Stimulated activated CD4-positive, alpha-beta T cell treated with anti-CD3 and anti-CD28 coated beads, Interleukin-2, amount 100 ng/mL, for 48 hours (primary cell): Measurements from ENCODE around the gene GALNT2.

ENCODE experiments used
- DNase-seq, 2 donors: peaks; one replicate each; pipeline ENCODE4 v3.0.0-alpha.2; 2020

GALNT2 gene

DNA sequence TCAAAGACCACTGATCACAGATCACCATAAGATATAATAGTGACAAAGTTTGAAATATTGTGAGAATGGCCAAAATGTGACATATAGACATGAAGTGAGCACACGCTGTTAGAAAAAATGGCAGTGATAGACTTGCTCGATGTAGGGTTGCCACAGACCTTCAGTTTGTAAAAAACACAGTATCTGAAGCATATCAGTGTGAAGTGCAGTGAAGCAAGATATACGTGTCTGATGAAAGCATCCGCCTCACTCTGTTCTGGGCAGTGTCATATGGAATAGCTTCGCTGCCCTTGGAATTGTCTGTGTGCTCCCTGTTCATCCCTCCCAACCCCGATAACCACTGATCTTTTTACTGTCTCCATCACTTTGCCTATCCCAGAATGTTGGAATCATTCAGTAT, 50.7 kb downstream of the GALNT2 start:
- DNase-seq = no peak

DNA sequence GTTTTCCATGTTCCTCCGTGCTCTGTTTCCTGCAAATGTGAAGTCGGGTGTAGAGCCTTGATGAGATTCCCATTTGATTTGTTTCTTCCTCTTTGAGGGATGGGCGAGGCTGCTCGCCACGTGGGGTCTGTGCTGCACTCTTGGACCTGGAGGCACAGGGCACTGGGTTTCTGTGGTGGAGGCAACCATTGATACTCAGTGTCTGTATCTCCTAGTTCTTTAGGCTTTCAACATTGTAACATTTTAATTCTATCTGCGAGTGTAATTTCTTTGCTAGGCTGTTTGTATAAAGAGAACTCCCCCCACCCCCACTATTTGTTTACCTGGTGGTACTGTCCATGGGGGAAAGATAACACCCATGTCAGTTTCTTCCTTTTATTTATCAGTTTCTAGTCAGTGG, 52.3 kb downstream of the GALNT2 start:
- no peak for DNase-seq

DNA sequence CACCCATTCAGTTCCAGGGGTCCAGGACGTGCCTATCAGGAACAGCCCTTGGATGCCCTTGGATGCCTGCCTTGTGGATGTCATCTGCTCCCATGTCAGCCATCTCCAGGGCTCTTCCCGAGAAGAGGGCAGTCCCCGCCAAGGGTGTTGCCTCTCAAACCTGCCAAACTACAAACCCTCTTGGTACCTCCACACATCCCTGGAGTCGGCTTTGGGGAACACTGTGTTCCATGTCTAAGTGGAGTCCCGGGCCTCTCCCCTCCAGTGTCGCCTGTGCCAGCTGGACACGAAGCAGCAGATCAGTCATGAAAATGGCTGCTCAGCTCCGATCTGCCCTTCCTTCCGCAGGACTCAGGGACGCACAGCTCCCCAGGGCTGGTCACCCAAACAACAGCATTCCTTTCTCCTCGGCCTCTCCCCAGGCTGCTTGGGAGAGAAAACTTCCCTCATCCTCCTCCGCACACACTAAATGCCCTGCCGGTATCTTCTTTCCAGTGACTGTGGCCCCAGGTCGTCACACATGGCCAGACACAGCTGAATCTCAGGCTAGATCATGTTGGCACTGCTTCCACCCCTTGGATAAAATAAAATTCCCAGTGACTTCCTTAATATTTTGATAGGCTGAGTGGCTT, 53.4 kb downstream of the GALNT2 start:
- no peak for DNase-seq

DNA sequence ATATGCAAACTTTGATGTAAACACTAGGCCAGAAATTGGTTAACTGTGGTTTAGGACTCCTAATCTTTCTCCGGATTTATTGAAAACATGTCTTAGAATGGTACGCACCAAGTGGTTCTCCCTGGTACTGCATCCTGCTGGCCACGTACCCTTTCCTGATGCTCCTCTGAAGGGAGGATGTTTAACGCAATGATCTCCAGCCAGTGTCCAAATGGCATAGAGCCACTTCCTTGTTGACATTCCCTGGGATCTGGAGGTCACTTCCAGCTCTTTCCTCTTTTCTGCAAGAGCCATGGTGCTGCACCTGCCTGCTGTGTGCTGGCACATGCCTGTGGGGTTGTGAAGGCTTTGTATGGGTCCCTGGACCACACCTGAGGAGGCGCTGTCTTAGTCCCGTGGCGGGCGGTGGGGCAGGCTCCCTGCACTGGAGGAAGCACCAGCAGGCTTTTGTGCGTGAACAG, 53.9 kb downstream of the GALNT2 start:
- DNase-seq = no peak

DNA sequence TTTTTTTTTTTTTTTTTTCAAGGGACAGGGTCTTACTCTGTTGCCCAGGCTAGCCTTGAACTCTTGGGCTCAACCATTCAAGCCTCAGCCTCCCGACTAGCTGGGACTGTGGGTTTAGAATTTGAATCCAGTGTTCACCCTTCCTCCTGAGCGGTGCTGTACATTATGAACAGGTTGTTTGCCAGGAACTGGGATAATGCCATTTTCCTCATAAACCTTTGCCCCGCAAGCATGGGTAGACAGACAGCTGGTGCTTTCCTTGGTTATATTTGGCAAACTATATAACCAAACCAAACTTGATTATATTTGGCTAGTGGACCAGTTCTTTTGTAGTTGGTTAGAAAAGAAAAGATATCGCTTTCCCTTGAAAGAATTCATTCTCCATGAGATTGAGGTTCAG, 54.9 kb downstream of the GALNT2 start:
- DNase-seq = no peak

DNA sequence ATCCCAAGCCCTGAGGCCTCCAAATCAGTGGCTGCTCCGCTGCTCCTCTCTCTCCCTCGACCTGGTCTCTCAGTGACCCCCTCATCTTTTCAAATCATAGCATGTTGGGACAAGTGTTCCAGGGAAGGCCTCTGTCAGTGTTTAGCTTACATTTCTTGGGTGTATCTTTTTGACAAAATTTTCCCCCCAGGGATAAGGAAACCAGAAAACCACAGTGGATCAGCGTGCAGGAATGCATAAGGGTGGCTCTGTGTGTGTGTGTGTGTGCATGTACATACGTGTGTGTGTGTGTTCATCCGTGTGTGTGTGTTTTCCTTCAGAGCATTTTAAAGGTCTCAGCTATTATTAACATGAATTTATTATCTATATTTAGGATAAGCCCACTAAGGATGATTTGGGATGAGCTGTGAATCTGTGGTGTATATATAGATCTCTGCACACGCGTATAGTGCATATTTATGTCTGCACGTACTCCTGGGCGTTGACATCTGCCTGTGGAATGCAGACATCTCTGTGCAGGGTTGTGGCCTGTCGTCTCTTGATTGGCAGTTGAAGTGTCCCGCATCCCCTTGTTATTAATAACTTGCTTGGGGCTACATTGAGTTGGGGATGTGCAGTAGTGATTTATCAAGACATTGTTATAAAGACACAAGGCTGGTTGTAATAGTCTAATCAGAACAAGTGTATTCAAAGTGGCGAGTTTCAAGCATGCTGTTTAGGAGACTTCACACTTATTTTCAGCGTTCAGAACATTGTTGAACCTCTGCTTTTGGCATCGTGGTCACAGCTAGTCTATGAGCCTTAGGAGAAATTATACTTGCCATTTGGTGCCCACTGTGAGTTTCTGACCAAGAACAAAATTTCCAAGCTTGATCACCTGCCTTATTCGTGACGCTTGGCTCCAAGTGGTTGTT, 55.6 kb downstream of the GALNT2 start:
- DNase-seq = no peak

DNA sequence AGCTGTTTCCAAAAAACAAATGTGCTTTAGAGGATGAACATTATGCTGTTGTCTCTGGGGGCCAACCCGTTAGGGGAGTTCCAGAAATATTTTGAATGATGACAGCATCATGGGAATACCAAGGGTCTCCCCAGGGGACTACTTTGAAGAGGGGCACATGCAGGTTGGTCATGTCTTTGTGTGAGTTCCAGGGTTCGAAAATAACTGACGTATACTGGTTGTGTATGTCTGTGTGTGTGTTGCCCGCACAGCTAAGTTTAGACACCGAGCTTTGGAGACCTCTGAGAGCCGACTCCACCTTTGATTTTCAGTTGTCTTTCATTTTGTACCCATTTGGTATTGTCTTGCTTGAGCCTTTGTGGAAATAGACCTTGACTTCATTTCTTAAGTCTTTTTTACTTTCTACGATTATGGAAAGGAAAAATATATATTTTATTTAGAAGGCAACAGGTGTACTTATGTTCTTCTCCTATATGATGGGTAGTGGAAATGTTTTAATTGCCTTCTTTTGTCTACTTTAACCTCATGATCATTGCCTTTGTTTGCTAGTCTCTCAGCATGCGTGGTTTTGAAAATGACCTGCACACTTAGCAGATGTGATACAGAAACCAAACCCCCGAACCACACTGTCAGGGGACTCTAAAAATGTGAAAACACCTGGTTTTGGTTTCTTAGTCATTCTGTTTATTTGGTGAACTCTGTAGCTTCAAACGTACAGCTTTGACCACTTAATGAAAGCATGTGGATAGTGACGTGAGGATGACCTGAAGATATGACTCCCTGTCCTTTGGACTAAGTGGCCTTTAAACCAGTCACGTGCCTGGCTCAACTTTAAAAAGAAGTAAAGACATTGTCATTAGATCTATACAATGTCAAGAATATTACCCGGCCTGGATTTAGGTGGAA, 56.5 kb downstream of the GALNT2 start:
- no peak for DNase-seq

DNA sequence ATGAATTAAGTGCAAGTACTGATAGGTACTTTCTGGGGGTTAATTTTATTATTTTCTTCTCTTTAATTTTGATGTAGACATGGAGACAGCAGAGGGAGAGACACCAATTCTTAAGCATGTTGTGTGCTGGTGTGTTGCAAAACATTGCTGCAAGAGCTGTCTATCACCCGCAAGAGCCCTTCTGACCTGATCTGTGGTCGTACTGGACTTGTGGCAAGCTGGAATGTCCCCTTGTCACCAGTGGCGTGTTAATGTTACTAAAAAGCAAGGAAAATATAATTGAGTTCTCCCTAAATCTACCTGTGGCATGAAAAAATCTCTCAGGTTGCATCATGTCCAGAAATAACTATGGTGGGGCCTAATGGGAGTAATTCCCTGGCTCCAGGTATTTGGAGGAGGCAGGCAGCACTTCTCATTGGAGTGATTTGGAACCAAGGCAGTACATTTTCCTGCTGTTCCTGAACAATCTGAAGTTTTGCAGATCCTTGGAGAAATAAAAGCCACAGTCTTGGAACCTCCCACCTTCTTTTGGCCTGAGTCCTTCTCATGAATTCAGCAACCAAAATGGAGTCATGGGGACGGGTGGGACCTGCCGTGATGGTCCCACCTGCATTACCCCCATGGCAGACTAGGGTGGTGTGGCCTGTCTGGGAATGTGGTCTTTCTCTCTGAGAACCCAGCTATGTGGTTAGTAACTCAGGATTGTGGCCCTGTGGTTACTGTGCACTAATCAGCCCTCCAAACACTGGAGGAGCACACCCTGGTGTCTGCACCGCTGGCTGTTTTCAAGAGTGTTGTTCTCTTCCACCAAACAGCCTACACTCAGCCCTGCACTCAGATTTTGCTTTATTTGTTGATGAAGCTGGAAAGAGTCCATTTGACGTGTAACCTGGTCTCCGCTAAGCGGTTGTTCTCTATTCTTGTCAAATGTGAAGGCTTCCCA, 57.4 kb downstream of the GALNT2 start:
- DNase-seq = no peak

DNA sequence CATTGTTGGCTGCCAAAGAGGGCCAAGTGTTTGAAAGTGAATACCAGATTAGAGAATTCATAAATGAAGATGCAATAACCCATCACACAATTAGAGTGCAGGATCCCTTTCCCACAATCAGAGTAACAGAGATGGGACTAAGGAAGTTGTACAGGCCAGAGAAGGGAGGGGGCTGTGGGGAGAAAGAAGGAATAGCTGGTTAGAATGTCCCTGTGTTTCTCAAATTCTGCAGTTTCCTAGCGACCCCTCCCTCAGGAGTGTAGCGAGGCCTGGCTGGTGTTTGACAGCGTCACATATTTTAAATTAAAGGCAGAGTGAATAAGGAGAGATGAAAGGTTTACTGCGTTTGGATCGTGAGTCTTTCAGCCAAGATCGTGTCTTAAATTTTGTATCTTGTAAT, 58.1 kb downstream of the GALNT2 start:
- DNase-seq = no peak

DNA sequence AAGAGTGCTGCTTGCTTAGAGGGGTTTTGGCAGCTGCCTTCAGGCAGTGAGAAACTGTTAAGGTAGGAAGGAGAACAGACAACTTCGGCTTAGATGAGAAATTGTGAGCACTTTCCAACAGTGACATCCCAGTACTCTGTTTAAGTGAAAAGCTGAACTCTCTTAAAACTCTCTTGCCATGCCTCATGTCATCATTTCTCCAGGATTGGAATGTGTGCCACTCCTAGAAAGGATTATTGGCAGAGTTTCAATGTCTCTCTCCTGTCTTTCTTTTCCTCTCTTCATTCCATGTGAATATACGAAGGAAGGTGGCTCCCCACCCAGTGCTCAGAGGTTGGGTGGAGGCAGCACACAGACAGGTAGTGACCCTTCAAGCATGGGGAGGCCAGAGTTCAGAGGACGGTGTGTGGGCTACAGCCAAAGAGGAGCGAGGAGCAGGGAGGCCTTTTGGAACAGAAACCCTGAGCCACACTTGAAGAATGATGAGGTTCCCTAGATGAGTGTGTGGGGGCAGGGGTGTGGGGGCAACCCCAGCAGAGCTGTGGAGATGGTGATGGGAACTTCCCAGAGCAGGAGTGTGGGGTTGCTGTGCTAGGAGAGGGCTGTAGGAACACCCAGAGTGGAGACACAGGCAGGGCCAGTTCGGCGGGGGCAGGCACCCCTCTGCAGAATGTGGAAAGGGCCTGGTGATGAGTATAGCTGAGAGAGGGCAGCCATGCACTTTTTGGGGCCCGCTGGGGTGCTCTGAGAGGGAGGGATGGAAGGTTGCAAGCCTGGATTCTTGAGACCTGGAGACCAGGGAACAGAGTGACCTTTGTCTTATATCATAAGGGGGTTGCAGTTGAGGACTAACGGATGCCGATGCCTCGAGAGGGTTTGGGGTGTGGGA, 58.8 kb downstream of the GALNT2 start:
- DNase-seq = no peak

DNA sequence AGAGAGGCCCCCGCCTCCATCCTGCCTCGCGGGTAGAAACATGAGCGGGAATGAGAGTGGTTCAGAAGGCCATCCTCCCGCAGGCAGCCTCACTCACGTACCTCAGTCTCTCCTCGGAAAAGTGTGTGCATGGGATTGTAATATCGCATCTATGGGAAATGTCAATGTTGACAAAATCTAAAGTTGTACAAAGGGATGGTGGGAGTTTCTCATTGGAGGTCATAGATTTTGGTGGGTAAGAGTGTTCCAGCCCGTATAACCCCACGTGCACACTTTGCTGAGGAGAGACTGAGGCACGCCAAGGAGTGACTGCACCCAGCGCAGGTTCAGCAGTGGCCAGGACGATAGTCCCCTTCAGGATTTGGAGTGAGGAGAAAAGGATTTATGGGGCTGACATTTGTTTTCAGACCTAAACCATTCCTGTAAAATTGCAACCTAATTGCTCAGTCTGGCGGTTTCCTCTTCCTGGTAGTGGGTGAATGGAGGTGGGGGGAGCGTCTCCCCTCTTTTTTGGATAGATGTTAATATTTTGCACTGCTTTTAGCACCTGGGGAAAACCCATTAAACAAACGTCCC, 59.6 kb downstream of the GALNT2 start:
- no peak for DNase-seq

DNA sequence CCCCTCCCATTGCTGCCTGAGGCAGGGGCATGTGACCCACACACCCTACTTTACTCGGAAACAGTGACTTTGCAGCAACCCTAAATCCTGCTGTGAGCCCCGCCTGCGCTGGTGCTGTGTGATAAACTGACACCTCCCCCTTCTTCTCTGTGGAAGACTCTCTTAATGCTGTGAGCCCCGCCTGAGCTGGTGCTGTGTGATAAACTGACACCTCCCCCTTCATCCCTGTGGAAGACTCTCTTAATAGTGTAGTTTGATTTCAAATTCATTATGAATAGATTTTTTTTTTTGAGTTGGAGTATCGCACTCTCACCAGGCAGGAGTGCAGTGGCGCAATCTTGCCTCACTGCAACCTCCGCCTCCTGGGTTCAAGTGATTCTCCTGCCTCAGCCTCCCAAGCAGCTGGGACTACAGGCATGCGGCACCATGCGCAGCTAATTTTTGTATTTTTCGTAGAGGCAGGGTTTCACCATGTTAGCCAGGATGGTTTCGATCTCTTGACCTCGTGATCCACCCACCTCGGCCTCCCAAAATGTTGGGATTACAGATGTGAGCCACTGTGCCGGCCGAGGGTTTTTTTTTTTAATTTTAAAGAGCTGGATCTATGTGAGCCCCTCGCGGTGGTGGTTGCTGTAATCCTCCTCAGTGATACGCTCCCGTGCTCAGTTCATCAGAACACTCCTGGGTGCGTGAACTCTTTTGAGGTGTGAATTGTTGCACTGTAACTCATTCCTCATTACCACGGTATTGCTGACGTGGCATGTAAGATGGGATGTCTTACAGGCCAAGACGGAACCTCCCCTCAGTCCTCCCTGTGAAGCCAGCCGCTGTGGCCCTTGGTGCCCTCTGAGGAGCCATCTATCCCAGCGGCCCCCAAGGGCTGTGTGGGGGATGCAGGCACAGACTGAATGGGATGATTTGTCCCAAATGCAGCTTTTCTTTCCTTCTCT, 60.3 kb downstream of the GALNT2 start:
- DNase-seq = no peak

DNA sequence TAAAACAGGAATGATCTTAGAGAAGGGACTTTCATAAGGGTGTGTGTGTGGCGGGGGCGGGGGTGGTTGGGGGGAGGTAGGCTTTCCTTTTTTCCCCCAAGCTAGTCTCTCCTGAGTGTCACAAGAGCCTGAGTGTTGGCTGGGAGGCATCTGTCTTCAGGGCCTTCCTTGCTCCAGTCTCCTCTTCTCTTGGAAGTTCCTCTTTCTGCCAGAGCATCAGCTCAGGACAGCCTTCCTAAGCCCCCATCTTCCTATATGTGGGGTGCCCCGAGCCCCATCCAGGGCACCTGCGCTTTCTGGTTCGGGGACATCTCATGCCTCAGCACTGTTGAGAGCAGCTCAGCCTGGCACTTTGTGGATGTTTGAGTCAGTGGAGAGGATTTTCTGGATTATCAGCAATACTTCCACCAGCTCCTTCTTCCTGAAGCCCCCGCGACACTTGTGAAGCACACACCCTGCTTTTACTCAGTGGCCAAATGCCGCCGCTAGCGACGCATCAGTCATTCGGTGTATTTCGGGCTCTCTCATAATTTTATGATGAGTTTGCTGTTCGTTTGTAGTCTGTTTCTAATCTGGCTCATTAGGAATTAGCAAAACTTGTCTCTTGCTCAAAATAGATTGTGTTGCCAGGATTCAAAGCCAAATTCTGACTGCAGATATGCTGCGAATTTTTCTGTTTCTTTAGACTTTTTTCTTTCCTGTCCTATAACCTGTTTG, 61.7 kb downstream of the GALNT2 start:
- no peak for DNase-seq

DNA sequence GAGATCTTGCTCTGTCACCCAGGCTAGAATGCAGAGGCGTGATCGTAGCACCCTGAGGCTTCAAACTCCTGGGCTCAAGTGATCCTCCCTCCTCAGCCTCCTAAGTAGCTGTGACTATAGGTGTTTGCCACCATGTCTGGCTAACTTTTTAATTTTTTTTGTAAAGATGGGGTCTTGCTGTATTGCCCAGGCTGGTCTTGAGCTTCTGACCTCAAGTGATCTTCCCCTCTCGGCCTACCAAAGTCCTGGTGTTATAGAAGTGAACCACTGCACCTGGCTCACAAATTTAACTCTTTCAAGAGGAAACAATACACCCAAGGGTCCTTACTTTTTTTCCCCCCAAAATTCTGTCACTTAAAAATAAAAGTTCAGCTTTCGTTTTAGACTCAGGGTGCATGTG, 62.3 kb downstream of the GALNT2 start:
- no peak for DNase-seq

DNA sequence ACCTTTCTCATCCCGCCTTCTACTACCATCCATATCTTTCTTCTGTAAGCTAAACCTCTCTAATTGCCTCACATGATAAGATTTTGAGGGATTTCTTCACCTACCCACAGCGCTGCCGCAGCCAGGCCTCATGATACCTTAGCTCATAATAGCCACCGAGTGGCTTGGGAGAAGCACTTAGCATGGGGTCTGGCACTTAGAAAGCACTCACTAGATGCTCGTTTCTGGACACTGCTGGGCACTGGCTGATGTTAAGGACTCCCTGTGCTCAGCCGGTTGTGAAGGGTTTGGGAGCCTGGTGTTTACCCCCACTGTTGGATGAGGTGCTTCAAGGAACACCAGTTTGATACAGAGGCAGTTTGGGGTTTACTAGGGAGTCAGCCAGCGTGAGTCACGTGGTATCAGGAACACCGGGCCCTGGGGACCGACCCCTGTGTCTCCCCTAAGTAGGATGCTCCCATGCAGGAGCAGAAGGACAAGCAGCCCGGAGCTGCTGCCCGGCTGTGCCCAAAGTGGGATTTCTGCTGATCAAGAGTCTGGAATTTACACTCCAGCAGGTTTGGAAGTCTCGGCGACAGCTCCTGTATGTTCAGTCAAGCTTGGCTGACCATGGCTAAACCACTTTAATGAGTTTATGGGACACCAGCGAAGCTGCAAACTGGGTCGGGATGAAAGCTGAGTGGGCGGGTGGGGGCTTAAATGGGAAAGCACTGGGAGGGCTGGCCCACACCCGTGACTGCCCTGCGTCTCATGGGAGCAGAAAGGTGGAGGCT, 63.3 kb downstream of the GALNT2 start:
- no peak for DNase-seq

DNA sequence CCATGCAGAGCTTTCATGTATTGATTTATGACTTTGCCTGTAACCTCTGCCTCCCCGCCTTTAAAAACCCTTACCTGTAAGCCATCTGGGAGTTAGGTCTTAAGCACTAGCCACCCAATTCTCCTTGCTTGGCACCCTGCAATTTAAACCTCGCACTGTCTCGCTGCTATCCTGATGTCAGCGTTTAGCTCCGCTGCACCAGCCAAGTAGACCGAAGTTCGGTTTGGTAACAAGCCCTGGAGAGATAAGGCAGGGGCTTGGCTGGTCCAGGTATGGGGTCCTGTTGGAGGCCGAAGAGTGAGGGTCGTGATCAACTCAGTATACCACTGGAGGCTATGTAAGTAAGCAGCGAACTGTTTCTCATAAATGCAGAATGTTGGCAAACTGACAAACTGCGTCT, 64.4 kb downstream of the GALNT2 start:
- DNase-seq = no peak

DNA sequence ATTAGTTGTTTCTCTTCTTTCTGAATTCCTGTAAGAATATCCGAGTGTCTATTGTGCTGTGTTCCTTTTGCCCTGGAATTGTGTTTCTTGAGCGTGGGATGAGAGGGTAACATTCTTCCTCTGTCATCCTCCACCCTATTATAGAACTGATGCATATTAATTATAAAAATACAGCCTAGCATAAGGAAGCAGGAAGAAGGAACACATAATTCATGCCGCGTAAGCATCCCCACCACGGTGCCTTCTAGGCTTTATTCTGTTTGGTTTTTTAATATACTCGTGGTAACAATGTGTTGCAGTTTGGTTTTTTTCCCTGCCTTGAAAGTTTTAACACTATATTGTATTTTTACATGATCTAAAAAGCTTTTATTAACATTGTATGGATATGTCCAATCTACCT, 65.7 kb downstream of the GALNT2 start:
- DNase-seq = no peak

DNA sequence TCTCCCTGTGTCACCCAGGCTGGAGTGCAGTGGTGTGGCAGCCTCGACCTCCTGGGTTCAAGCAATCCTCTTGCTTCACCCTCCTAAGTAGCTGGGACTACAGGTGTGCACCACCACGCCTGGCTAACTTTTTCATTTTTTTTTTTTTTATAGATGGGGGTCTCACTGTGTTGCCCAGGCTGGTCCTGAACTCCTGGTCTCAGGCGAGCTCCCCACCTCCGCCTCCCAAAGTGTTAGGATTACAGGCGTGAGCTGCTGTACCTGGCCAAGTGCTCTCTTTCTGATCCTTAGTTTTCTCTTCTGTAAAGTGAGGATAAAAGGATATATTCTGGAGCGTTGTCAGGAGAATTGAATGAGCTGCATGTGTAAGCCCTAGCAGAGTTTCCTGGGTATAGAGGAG, 68.7 kb downstream of the GALNT2 start:
- no peak for DNase-seq
